ENCODE results near the gene P2RX2. TPM values are rescaled to one million over a fixed set of nuclear protein-coding genes. Genes with fewer than 3 reads are reported as not detected.
A peak's percentile ranks its signal among the peaks of the same experiment; 100 is the strongest.

The P2RX2 gene
- total and polyA plus RNA-seq, 4 experiments from 2014 or later = not detected

DNA sequence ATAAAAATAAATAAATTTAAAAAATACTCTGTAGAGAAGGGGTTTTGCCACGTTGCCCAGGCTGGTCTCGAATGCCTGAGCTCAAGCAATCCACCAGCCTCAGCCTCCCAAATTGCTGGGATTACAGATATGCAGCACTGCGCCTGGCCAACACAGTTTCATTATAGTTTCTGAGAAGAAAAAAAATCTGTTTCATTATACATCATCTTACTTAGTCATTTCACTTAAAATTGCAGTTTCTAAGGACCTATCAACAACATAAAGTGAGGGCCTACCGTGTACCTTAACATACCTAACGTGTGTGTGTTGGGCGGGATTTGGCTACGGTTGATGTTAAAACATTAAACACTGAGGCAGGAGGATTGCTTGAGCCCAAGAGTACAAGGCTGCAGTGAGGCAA, 28.3 kb downstream of the P2RX2 start:
- CTCF ChIA-PET (ENCODE audit: partially characterized antibody) = no interaction called here
- Mint-ChIP-seq H3K36me3 (peaks cover 33 to 55% of the 10 kb centered on the region in 2 donors), H3K4me3 (no peak overlapping the region), H3K27me3 (no peaks in the 10 kb centered on the region), H3K4me1 (no peaks in the 10 kb centered on the region), H3K9me3 (peaks cover 0 to 1% (median 0%) of the 10 kb centered on the region in 8 donors), H3K27ac (peak overlapping the region in 1 of 7 donors; percentile 30)
- Histone ChIP-seq H3K27ac (ENCODE audit: low read depth, low read length) (no peak overlapping the region), H3K4me3 (ENCODE audit: low read length in 2 of 2) (no peak overlapping the region), H3K27me3 (ENCODE audit: insufficient read depth, low read length) (no peaks in the 10 kb centered on the region), H3K9me3 (ENCODE audit: control insufficient read depth in 1 of 2, low read length in 2 of 2) (no peaks in the 10 kb centered on the region), H3K36me3 (ENCODE audit: insufficient read depth, low read length) (peaks cover 33% of the 10 kb centered on the region), H3K4me1 (ENCODE audit: insufficient read depth, low read length) (no peaks in the 10 kb centered on the region)
- DNase-seq = no peak
- POLR2A ChIA-PET (ENCODE audit: partially characterized antibody) = no interaction called here
- intact Hi-C loops (cut with micrococcal nuclease) = no loop called here

- no peaks in the 10 kb centered on the region for H3K4me1 ChIP-seq (ENCODE audit: insufficient read depth, low read length)
- Mint-ChIP-seq H3K4me1 (no peaks in the 10 kb centered on the region), H3K27ac (peak overlapping the region in 3 of 7 donors; percentile 12 to 42 (median 15)), H3K9me3 (peaks cover 0 to 1% (median 0%) of the 10 kb centered on the region in 8 donors), H3K4me3 (no peak overlapping the region), H3K27me3 (no peaks in the 10 kb centered on the region), H3K36me3 (peaks cover 39 to 62% of the 10 kb centered on the region in 2 donors)
- no peak overlapping the region for H3K4me3 ChIP-seq (ENCODE audit: low read length in 2 of 2)
- no peak overlapping the region for H3K27ac ChIP-seq (ENCODE audit: low read depth, low read length)
- intact Hi-C loops (cut with micrococcal nuclease) = no loop called here
- H3K36me3 ChIP-seq (ENCODE audit: insufficient read depth, low read length) = peaks cover 36% of the 10 kb centered on the region
- POLR2A ChIA-PET (ENCODE audit: partially characterized antibody) = no interaction called here
- no peaks in the 10 kb centered on the region for H3K9me3 ChIP-seq (ENCODE audit: control insufficient read depth in 1 of 2, low read length in 2 of 2)
- DNase-seq = no peak
- CTCF ChIA-PET (ENCODE audit: partially characterized antibody) = no interaction called here
- no peaks in the 10 kb centered on the region for H3K27me3 ChIP-seq (ENCODE audit: insufficient read depth, low read length)
Measured at GRCh38 chr12:132647858-132648257, 29.3 kb downstream of the P2RX2 start.

DNA sequence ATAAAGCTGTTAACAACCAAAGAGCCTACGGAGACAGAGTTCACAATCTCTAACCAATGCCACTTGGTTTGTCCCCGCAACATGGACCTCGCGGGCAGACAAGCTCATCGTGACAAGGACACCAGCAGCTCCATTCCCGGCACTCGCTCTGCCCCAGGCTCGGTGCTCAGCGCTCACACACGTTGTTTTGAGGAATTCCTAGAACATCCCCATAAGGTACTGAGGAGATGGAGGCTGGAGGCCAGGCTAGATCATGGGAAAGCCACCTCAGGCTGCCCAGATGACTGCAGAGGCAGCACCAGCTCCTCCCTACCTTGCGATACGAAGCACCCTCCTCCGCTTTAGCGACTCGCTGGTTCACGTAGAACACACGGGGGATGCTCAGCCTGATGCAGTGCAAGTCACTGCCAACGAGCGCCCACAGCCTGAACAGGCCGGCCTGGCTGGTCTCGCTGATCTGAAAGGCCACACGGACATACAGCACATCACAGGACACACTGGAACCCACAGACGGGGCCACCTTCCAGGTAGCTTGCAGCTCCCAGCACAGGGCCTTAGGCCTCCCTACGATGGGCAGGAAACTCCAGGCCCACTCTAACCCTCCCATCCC, 30.1 kb downstream of the P2RX2 start:
- no peak overlapping the region for H3K27ac Mint-ChIP-seq
- no peaks in the 10 kb centered on the region for H3K4me1 Mint-ChIP-seq
- no peak overlapping the region for H3K4me3 ChIP-seq (ENCODE audit: low read length in 2 of 2)
- CTCF ChIA-PET (ENCODE audit: partially characterized antibody) = no interaction called here
- no peaks in the 10 kb centered on the region for H3K9me3 ChIP-seq (ENCODE audit: control insufficient read depth in 1 of 2, low read length in 2 of 2)
- peaks cover 37% of the 10 kb centered on the region for H3K36me3 ChIP-seq (ENCODE audit: insufficient read depth, low read length)
- no peak overlapping the region for H3K4me3 Mint-ChIP-seq
- intact Hi-C loops (cut with micrococcal nuclease) = no loop called here
- H3K36me3 Mint-ChIP-seq = peaks cover 41 to 62% of the 10 kb centered on the region in 2 donors
- H3K4me1 ChIP-seq (ENCODE audit: insufficient read depth, low read length) = no peaks in the 10 kb centered on the region
- DNase-seq = no peak
- peaks cover 0 to 1% (median 0%) of the 10 kb centered on the region in 8 donors for H3K9me3 Mint-ChIP-seq
- POLR2A ChIA-PET (ENCODE audit: partially characterized antibody) = no interaction called here
- no peaks in the 10 kb centered on the region for H3K27me3 ChIP-seq (ENCODE audit: insufficient read depth, low read length)
- H3K27ac ChIP-seq (ENCODE audit: low read depth, low read length) = no peak overlapping the region
- H3K27me3 Mint-ChIP-seq = no peaks in the 10 kb centered on the region

DNA sequence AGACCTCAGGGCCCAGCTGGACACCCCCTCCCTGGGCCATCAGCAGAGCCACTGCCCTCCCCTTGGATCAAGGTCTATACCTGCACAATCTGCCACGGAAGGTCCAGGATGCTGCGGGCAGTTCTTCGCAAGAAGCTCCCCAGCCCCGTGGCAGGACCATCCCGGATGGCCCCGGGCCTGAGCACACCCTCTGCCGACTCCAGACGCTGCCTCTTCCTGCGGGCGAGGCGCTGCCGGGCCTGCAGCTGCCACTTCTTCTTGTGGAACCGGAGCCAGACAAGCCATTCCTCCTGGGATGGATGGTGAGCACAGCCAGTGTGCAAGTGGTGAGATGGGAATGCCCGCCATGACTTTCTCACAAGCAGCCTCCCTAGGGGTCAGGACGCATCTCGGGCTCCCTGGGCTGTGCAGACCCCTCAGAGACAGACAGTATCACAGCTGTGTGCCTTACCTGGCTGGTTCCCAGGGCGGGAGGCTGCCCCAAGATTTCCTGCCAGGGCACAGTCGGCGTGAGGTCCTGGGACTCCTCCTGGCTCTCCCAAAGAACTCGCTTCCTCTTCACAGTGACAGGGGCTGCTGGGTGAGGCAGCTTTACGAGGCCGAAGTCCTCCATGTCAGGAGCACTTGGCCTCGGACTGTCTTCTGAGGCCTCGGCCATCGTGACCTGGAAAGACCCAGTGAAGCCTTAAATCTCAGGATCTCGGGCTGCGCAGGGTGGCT, 30.8 kb downstream of the P2RX2 start:
- no peak for DNase-seq
- H3K36me3 Mint-ChIP-seq = peaks cover 45 to 63% of the 10 kb centered on the region in 2 donors
- H3K4me3 Mint-ChIP-seq = no peak overlapping the region
- H3K27ac ChIP-seq (ENCODE audit: low read depth, low read length) = no peak overlapping the region
- H3K36me3 ChIP-seq (ENCODE audit: insufficient read depth, low read length) = peaks cover 36% of the 10 kb centered on the region
- no peak overlapping the region for H3K4me3 ChIP-seq (ENCODE audit: low read length in 2 of 2)
- CTCF ChIA-PET (ENCODE audit: partially characterized antibody) = no interaction called here
- H3K27me3 ChIP-seq (ENCODE audit: insufficient read depth, low read length) = no peaks in the 10 kb centered on the region
- H3K9me3 Mint-ChIP-seq = peaks cover 0 to 1% (median 0%) of the 10 kb centered on the region in 8 donors
- POLR2A ChIA-PET (ENCODE audit: partially characterized antibody) = no interaction called here
- no peak overlapping the region for H3K27ac Mint-ChIP-seq
- H3K9me3 ChIP-seq (ENCODE audit: control insufficient read depth in 1 of 2, low read length in 2 of 2) = no peaks in the 10 kb centered on the region
- H3K4me1 Mint-ChIP-seq = no peaks in the 10 kb centered on the region
- no peaks in the 10 kb centered on the region for H3K27me3 Mint-ChIP-seq
- H3K4me1 ChIP-seq (ENCODE audit: insufficient read depth, low read length) = no peaks in the 10 kb centered on the region
- intact Hi-C loops (cut with micrococcal nuclease) = no loop called here

DNA sequence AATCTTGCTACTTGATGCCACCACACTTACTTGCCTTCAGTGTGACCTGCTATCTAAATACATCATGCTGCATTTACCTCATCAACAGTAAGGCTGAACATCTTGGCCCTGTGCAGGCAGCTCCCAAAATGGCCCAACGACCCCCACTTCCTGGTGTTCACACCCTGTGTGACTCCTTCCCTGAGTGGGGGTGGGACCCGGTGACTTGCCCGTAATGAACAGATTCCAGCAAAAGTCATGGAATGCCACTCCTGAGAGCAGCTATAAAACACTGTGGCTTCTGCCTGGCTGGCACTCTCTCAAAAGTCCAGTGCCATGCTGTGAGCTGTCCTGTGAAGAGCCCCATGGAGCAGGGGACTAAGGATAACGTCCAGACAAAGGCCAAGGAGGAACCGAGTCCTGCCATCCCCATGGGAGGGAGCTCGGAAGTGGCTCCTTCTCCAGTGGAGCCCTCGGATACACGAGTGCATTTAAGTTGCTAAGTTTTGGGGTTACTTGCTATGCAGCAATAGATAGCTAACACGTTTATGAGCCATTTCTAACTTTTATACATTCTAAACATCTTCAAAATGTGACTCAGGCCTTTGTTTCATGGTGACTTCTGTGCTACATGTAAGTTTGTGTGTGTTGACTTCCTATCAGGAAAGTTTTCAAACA, 33.0 kb downstream of the P2RX2 start:
- POLR2A ChIA-PET (ENCODE audit: partially characterized antibody) = no interaction called here
- Histone ChIP-seq H3K36me3 (ENCODE audit: insufficient read depth, low read length) (peaks cover 36% of the 10 kb centered on the region), H3K27ac (ENCODE audit: low read depth, low read length) (no peak overlapping the region), H3K4me1 (ENCODE audit: insufficient read depth, low read length) (no peaks in the 10 kb centered on the region), H3K27me3 (ENCODE audit: insufficient read depth, low read length) (no peaks in the 10 kb centered on the region), H3K9me3 (ENCODE audit: control insufficient read depth in 1 of 2, low read length in 2 of 2) (no peaks in the 10 kb centered on the region), H3K4me3 (ENCODE audit: low read length in 2 of 2) (no peak overlapping the region)
- CTCF ChIA-PET (ENCODE audit: partially characterized antibody) = interaction anchor here (0.7 kb wide), 1 partner anchor 279 kb away, joined by 3 read pairs; no protein-coding TSS in a partner anchor
- H3K9me3 Mint-ChIP-seq = peaks cover 0 to 1% (median 0%) of the 10 kb centered on the region in 8 donors
- no peaks in the 10 kb centered on the region for H3K4me1 Mint-ChIP-seq
- DNase-seq = no peak
- peaks cover 48 to 63% of the 10 kb centered on the region in 2 donors for H3K36me3 Mint-ChIP-seq
- intact Hi-C loops (cut with micrococcal nuclease) = no loop called here
- H3K4me3 Mint-ChIP-seq = no peak overlapping the region
- H3K27ac Mint-ChIP-seq = peak overlapping the region in 1 of 7 donors; percentile 39
- no peaks in the 10 kb centered on the region for H3K27me3 Mint-ChIP-seq

DNA sequence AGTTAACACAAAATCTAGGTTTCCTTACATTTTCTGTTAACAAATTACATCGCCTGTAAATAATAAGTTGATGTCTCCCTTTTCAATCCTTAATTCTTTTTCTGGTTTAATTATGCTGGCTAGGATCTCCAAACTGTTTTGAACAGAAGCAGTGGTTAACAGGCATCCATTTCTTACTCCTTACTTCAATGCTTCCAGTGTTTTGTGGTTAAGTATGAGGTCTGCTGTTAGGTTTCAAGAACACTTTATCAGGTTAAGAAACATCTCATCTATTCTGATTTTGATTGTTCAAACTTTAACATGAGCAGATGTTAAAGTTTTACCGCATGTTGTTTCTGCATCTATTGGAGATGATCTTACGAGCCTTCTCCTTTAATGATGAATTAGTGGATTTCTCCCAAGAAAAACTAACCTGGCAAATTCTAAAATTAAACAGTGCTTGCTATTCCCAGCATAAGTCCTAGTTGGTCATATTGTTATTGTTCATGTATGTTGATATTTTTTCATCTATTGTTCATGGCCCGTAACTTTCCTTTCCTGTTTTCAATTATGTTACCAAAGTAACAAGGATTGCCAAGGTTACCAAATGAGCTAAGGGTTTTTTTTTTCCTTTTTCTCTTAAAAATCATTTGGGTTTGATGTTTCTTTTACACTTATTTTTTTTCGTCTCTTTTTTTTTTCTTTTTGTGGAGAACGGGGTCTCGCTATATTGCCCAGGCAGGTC, 35.2 kb downstream of the P2RX2 start:
- ChIA-PET POLR2A (ENCODE audit: partially characterized antibody) (no interaction called here), CTCF (ENCODE audit: partially characterized antibody) (no interaction called here)
- intact Hi-C loops (cut with micrococcal nuclease) = no loop called here

More for the DNA sequence above, 35.2 kb downstream of the P2RX2 start:
- peaks cover 0 to 1% (median 0%) of the 10 kb centered on the region in 8 donors for H3K9me3 Mint-ChIP-seq
- Histone ChIP-seq H3K4me1 (ENCODE audit: insufficient read depth, low read length) (no peaks in the 10 kb centered on the region), H3K27ac (ENCODE audit: low read depth, low read length) (no peak overlapping the region), H3K36me3 (ENCODE audit: insufficient read depth, low read length) (peaks cover 43% of the 10 kb centered on the region), H3K9me3 (ENCODE audit: control insufficient read depth in 1 of 2, low read length in 2 of 2) (no peaks in the 10 kb centered on the region), H3K27me3 (ENCODE audit: insufficient read depth, low read length) (no peaks in the 10 kb centered on the region), H3K4me3 (ENCODE audit: low read length in 2 of 2) (no peak overlapping the region)
- H3K27me3 Mint-ChIP-seq = no peaks in the 10 kb centered on the region
- no peak for DNase-seq
- no peaks in the 10 kb centered on the region for H3K4me1 Mint-ChIP-seq
- no peak overlapping the region for H3K4me3 Mint-ChIP-seq
- peaks cover 48 to 67% of the 10 kb centered on the region in 2 donors for H3K36me3 Mint-ChIP-seq
- peak overlapping the region in 1 of 7 donors; percentile 13 for H3K27ac Mint-ChIP-seq
